Brain pericyte (primary cell): ENCODE data around the gene ARHGAP26.
"Not testable (repeated sequence)": the region's sequence is repeated elsewhere in the genome, so short reads cannot be mapped to it uniquely, and the experiment has no call there.

Experiments used
- DNase-seq: peaks from one replicate; pipeline ENCODE4 v3.0.0-alpha.2; 2012; ENCODE audit warnings: low read depth, low spot score

The ARHGAP26 gene

DNA sequence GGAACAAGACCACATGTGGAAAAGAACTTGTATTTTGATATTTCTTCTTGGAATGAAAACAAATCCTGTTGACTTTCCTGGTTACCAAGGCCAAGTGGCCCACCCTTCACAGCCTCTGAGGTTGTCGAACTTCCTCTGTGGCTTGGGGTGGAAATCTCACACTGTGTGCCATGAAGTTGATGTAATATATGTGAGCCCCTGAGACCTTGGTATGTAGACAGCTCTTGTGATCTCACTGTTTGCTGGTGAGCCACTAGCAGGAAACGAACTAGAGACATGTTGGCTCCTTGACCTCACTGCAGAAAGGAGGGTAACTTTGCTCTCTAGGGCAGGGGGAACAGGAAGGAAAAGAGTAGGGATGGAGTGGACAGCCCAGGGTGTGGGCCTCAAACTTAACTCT, 159.4 kb downstream of the ARHGAP26 start:
- no peak for DNase-seq

DNA sequence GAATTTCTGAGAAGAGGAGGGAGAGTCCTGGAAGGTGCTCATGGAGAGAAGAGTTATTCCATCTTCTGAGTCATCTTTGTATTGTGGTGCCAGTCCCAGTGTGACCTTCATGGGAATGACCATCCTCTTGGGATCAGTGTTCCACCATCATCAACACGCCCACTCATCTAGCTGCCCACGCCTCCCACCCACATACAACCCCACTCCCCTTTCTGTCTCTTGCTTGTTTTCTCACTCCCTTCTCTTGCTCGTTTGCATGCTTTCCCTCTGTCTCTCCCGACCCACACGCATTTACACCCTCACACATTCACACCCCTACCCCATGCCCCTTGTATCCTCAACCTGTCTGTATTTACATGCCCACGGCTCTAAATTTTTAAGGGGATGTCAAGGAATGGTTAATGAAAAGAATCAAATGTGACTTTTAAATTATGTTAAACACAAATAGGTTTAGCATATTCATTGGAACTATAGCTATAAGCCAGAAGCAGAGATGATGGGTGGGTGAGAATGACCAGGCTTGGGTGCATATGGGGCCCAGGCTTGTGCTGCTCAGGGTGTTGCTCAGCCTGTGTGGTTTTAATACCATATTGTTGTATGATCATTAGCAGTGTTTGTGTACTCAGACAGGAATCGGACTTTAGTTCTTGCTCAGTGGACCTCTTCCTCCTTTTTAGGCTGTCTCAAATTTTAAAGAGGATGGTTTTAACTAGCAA, 160.4 kb downstream of the ARHGAP26 start:
- DNase-seq: no peak

DNA sequence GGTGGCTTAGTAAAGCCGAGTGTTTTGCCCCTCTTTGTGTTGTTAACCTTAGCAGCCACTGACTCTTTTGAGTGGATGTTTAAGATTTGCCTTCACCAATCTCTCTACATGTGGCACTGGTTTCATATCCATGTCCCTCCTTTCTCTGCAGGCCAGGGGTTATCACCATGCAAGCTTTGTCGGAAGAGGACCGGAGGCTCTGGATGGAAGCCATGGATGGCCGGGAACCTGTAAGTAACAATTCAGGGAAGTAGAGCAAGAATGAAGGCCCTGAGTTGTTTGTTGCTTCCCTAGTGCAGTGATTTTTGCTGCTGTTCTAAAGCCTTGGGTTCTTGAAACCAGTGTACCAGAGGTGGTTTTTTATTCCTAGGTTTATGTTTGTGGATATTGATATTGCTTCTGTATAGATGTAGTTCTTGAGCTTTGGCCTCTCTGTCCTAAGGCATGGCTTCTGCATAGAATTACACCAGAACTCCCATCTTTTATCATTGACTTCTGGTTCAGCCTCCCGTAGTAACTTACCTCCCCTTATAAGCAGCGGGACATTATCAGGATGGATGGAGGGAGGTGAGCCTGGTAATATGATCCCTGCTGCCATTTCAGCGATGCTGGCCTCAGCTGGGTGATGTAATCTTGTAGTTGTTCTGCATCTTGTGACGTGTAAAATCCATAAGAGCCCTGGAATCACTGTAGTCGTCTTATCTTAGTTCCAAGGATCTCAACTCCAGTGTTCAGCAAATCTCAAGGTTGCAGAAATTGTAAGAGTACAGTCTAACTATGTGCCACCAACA, 161.9 kb downstream of the ARHGAP26 start:
- DNase-seq: no peak

DNA sequence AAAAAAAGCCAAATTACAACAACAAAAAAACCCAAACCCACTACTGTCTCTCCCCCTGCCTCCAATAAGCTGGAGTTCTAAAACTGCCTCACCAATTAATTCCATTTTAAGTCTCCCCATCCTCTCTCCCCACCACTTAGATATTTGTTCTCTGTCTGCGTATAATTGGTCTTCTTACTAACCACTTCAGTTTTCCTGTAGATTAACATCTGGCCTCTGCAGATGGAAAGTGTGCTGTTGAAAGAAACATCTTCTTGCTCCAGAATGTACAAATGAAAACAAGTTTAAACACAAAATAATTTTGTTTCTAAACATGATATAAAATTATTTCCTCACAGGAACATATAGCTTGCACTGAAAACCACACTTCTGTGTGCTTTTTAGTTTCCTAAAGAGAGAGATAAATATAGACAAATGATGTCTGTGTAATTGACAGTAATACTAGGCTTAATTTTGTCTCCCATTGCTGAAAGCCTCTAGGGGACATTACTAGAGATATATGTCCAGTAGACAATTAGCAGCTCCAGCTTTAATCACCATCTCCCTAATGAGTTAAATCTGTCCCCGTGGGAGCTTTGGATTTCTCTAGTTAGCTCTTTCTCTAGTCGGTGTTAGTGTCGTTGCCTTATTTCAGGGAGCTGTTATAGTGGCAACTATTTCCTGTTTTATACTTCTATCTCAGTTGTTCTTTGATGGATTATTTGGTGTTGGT, 164.0 kb downstream of the ARHGAP26 start:
- no peak for DNase-seq

DNA sequence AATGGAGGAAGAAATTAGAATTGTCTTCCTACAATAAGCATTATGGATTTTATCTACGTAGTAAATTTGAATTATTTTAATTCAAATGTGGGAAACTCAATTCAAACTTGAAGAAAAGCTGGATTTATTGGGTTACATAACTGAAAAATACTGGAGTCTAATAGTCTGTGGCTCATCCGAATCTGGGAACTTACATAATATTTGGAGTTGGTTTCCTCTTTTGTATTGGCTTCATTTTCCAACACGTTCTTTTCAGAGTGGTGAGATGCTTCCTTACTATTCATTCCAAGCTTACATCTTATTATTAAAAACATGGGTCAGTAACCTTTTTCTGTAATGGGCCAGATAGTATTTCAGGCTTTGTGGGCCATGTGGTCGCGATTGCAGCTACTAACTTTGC, 164.8 kb downstream of the ARHGAP26 start:
- DNase-seq: no peak

DNA sequence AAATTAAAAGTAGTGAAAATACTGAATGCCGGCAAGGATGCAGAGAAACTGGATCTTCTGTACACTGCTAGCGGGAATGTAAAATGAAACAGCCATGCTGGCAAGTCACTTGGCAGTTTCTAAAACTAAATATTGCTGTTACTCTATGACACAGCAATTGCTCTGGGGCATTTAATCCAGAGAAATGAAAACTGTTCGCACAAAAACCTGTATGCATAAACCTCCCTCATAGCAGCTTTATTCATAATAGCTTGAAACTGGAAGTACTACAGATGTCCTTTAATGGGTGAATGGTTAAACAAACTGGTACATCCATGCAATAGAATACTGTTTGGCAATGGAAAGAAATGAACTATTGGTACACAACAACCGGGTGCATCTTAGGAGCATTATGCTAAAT, 167.2 kb downstream of the ARHGAP26 start:
- DNase-seq: no peak

DNA sequence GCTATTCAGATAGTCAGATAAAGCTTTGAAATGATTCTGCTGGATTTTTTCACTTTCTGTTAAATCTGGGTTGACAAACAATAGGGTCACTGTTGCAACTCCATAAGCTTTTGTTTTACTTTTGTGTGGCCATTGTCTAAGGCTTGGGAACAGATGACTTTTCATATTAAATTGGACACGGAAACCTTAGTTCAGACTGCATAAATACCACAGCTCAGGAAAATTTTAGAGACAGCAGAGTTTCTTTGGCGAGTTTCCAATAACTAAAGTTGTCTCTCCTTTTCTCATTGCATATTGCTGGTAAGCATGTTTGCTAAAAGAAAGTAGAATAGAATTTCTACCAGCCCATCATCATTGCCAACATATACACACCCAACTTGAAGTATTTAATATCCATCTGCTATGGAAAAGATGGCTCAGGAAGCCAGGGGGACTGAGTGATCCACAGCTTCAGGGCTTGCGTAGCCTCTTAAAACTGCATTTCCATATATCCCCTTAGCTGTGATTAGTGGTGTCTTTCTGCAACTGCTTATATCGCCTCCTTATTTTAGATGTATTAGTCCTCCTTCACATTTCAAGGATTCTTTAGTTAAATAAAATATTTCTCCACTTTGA, 168.2 kb downstream of the ARHGAP26 start:
- no peak for DNase-seq

DNA sequence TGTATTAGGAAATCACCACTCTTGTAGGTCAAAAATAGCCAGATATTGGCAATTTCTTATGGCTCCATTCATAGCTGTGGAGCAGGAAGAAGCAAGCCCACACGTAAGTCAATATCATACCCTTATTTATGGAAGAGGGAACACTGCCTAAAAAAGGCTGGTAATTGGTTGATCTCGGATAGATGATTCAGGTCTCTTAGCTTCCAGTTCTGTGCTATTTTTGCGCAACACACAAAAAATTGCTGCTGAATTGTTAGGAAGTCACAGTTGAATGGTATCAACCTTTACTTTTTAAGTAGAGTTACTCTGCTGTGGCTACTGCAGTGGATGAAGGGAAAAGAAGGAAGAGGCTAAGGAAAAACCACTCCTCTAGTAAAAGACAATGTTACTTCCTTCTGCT, 168.8 kb downstream of the ARHGAP26 start:
- no peak for DNase-seq

DNA sequence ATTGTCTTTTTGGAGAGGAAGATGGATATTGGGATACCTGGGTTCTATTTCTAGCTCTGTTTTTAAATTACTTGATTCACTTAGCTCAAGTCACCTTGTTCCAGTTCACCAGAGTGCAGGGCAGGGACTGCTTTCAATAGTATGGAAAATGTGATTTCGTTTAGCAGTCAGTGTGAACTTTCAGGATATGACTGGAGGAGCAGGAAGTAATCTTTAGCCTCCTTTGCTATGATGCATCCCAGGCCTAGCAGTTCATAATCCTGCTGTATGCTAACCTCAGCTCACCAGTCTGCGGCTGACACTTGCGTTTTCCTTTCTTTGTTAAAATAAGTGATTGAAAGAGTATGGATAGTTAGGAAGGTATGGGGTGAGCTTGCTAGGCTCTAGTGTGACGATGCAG, 169.7 kb downstream of the ARHGAP26 start:
- DNase-seq: no peak

DNA sequence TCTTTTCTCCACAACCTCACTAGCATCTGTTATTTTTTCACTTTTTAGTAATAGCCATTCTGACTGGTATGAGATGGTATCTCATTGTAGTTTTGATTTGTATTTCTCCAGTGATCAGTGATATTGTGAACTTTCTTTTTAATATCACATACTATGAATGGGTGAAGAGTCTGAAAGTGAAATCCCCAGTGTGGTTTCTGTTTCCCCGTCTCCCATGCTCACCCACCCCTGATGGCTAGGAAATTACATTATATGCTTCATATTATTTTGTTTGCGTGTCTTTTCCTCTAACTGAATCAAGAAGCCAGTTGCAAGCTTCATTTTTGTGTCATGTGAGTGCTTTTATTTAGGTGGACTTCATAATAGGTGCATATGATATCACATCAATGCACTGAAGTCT, 171.1 kb downstream of the ARHGAP26 start:
- no peak for DNase-seq

DNA sequence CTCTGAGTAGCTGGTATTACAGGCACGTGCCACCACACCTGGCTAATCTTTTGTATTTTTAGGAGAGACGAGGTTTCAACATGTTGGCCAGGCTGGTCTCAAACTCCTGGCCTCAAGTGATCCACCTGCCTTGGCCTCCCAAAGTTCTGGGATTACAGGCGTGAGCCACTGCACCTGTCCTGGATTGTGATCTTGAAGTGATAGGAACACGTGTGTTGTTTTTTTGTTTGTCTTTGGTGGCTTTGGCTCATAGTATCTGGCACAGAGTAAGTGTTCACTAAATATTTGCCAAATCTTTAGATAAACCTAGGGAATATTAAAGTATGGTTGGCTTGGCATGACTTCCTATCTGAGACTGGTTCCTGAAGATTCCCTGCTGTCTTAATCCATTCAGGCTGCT, 172.7 kb downstream of the ARHGAP26 start:
- no peak for DNase-seq

DNA sequence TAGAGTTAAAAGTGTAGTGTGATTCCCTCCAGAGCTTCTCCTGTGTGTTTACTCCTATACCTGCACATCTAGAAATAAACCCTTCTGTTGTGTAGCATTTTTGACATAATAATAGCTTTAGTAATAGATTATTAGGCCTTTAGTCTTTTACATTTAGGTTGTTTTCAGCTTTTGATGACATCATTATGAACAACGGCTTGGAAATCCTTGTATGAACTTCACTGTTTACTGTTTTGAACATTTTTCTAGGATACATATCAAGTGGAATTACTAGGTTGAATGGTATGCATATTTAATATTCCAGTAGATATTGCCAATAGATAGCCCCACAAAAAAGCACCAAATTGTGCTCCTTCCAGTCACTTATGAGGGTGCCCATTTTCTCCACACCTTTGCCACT, 174.0 kb downstream of the ARHGAP26 start:
- DNase-seq: no peak

DNA sequence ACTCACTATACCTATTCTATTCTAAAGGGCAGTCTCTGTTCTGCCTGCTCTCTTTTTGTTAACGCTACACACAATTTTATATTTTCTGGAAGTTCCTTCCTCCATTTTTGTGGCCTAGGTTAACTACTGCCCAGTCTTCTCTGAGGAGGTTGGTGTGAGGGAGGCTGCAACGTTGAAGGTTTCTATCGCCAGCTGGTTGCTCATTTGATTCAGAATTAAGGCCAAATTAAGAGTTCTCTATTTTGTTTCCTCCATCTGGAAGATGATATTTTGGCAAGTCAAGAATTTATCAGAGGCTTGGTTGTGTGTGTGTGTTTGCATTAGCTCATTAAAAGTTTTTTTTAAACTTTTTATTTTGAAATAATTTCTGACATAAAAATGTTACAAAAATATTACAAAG, 175.1 kb downstream of the ARHGAP26 start:
- DNase-seq: no peak

DNA sequence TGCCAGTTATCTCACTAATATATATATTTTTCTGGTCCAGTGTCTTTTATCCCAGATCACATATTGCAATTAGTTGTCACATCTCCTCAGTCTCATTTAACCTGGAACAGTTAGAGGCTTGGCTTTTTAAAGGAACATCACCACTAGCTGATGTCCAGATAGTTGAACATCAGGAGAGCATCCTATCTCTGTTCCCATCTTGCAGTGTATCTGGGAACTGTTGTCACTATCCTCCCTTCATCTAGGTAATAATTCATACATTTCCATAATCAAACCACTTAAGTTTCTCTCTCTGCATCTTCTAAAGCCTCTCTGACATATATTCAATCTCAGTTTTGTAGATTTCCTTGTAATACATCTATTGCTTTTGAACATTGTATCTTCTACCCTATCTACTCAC, 175.7 kb downstream of the ARHGAP26 start:
- DNase-seq: no peak

DNA sequence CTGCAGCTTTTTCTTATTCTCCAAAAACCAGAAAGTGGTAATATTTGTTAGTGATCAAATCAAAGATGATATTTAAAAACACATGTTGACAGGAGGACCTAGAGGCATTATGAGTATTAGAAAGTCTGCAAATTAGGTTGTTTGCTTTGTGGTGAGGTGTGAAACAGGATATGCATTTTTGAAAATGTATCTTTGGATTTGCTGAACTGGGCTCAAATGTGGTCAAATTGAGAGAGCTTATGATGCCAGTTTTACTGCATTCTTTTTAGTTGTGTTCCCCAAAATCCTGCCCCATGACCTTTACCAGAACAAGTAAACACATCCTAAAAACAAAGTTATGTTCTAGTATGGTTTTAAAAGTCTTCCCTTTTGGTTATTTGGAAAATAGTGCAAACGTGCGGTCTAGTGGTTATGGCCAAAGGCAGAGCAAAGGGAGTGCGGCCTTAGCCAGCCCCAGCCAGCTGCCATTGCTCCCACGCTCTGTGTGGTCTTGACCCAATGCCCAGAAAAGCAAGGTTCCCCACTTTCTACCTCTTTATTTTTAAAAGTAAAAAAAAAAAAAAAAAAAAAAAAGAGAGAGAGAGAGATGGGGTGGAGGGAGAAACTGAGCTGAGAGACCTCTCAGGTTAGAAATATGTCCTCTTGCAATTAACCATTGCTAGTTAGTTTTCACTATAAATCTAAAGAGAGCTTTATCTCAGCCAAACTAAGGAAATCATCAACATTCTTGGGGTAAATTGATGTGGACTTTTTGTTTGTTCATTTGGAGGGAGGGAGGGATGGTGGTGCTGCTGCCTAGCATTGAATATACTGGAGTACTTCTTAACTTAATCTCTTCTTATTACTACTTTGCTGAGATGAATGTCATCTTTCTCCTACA, 176.6 kb downstream of the ARHGAP26 start:
- DNase-seq: no peak

DNA sequence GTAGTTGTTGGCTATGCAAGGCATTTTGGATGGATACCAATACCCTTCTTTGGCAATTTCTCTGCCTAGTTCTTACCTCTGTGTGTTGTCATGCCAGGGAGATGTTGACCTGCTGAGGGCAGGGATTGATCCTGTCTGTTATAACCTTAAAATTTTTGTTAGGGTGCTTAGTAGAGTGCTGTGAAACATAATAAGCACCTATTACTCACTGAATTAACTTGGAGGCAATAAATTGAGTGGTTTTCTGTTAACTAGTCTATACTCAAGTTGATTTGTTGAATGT, 177.2 kb downstream of the ARHGAP26 start:
- DNase-seq: no peak

DNA sequence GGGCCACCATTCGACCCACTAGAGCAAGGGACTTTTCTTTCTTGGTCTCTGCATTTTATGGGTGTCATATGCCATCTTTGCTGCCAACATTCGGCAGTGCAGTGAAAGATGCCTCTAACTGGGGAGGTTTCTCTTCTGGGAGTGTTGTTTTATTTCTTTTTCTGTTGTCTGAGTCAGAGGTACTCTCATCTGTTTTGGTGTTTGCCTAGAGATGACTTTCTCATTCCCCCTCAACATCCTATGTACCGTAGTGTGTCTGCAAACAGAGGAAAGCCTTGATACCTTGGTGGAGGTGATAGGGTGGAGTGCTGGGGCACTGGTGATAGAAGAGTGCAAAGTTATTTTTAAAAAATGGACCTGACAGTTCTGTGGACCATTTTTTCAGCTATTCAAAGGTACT, 182.1 kb downstream of the ARHGAP26 start:
- no peak for DNase-seq

DNA sequence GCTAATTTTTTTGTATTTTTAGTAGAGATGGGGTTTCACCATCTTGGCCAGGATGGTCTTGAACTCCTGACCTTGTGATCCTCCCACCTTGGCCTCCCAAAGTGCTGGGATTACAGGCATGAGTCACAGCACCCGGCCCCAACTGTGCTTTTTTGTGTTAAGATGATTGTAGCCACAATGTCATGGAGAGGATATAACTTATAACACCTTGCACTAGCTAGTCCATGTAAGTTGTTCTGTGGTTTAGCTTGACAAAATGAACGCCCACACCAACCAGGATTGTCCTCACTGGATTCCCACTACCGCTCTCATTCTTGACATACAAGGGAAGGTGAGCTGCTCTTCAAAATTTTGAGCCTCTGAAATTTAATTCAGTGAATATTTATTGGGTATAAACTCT, 182.7 kb downstream of the ARHGAP26 start:
- DNase-seq: not testable (repeated sequence)

DNA sequence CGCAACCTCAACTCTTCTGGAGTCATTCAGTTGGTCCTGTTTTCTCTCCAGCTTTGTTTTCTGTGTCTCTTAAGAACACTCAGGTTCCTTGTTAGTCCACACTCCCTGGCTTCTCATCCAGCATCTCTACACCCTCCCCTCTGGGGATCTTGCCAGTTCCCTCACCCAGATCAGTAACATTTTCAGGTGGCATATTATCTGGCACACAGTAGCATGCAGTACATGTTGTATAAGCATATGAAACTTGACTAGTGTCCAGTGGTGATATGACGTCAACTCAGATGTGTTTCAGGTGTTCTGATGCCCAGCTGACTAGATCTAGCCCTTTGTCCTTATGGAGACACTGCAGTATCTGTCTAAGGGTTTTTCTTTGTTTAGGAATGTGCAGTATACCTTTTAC, 184.3 kb downstream of the ARHGAP26 start:
- DNase-seq: no peak

DNA sequence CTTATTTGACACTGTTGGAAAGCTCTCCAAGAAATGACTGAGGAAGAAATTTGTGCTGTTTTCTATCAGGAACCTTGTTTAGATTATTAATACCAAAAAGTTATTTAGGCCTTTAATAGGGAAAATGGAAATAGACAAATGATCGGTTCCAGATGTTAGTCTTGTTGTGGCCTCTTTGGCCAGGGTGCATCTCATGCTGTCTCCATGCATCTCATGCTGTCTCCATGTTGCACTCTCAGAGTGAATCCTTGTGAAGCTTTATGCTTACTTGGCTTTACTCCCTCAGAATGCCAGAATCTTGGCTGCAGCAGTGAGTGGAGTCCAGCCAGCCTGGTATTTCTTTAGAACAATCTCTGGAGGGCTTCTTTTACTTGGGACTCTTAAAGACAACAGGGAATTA, 185.5 kb downstream of the ARHGAP26 start:
- peak; percentile 18 for DNase-seq

DNA sequence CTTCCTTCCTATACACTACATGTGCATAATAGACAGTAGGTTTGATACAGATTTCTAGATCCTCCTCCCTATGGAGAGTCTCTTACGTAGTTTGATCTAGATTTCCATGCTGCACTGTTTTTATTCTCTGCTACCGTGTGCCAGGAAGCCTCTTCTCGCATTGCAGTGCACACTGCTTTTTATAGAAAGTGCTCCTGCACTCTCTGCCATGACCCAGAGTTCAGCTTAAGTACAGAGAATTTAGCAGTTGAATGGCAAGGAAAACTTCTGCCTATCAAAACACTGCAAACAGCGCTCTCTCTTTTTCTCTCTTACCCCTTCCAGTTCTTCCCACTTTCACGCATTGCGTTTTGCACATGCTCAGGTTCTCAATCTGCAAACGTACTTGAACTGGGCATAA, 187.4 kb downstream of the ARHGAP26 start:
- DNase-seq: no peak
